Measurements from ENCODE around the gene ST8SIA4. TPM values are rescaled to one million over a fixed set of nuclear protein-coding genes. Genes with fewer than 3 reads are reported as not detected.
A peak's percentile ranks its signal among the peaks of the same experiment; 100 is the strongest.

ST8SIA4 gene
- total RNA-seq, 2 donors from 2014 or later = 127 to 148 TPM

DNA sequence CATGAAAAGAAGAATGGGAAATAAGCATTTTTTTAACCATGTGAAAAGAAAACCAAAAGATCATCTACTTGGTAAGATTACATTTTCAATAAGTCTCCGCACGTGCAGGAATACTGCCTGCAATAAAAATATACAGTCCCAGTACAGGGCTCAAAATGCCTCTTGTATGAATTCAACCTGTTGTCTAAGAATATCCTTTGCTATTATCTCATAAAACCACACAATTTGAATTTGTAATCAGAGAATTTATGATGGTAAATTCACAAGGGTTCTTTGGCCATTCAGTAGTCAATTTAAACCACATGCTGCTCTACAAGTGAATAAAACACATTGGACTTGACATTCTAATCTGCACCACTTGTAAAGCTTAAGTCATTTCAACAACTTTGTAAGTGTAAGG is 46.6 kb downstream of the ST8SIA4 start:
- H3K4me3 Mint-ChIP-seq = peak overlapping the region; percentile 59

DNA sequence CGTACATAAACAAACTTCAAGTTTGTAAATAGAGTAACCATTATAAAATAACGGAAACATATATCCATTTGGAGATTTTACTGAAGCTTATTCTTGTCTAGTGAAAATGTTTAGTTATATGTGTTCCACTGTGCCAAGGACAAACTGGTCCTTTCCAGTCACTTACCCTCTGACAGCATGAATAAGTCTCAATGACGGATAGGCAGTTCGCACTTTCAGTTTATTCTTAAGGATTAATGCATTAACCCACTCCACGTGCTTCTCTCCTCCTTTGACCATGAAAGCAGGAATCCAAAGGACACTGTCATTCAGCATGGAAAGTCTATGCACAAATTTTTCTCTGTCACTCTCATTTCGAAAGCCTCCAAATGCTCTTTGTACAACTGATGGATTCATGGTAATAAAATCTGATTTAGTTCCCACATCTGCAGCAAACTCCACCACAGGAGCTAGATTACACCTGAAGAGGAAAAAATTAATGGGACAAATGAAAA is 47.1 kb downstream of the ST8SIA4 start:
- H3K9me3 Mint-ChIP-seq = no peaks in the 10 kb centered on the region
- H3K4me1 Mint-ChIP-seq (ENCODE audit: low read depth in 2 of 2) = peaks cover 47 to 57% of the 10 kb centered on the region in 2 donors
- H3K27ac Mint-ChIP-seq = peak overlapping the region; percentile 85 to 90
- H3K27me3 Mint-ChIP-seq = no peaks in the 10 kb centered on the region
- H3K4me3 Mint-ChIP-seq = peak overlapping the region; percentile 59
- ATAC-seq (no peak), DNase-seq (ENCODE audit: low spot score) (no peak)
- peaks cover 32% of the 10 kb centered on the region for H3K36me3 Mint-ChIP-seq

More for the DNA sequence above, 46.6 kb downstream of the ST8SIA4 start:
- Mint-ChIP-seq H3K9me3 (no peaks in the 10 kb centered on the region), H3K27ac (peak overlapping the region; percentile 85 to 90), H3K4me1 (ENCODE audit: low read depth in 2 of 2) (peaks cover 52 to 61% of the 10 kb centered on the region in 2 donors), H3K36me3 (peaks cover 37% of the 10 kb centered on the region), H3K27me3 (no peaks in the 10 kb centered on the region)
- no peak for DNase-seq (ENCODE audit: low spot score)
- ATAC-seq = no peak

DNA sequence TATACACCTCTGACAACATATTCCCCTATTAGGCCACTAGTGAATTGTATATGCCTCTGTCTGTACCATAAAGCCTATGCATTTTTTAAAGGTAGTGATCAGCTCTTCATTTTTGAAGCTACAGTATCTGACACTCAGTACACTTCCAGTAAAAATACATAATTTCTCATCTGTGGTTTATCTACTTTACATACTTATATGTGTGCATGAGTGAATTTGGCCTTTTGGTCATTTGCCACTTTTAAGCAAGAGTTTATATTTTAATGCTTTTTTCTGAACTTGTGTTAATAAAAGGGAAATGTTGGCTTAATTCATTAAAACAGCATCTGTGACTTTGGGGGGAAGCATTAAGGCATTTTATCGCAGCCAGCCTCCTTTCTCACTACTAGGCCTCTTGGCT is 47.8 kb downstream of the ST8SIA4 start:
- H3K27ac Mint-ChIP-seq = peak overlapping the region; percentile 85 to 90
- H3K36me3 Mint-ChIP-seq = peaks cover 28% of the 10 kb centered on the region
- H3K9me3 Mint-ChIP-seq = no peaks in the 10 kb centered on the region
- H3K4me1 Mint-ChIP-seq (ENCODE audit: low read depth in 2 of 2) = peaks cover 42 to 50% of the 10 kb centered on the region in 2 donors
- H3K4me3 Mint-ChIP-seq = peak overlapping the region; percentile 81
- H3K27me3 Mint-ChIP-seq = no peaks in the 10 kb centered on the region
- ATAC-seq (peak; percentile 70 to 72), DNase-seq (ENCODE audit: low spot score) (no peak)

GRCh38 chr5:100854591-100854990 is 48.5 kb downstream of the ST8SIA4 start:
- H3K27me3 Mint-ChIP-seq = no peaks in the 10 kb centered on the region
- H3K27ac Mint-ChIP-seq = peak overlapping the region; percentile 85 to 90
- DNase-seq (ENCODE audit: low spot score) = no peak
- peak overlapping the region; percentile 81 for H3K4me3 Mint-ChIP-seq
- peaks cover 24% of the 10 kb centered on the region for H3K36me3 Mint-ChIP-seq
- H3K4me1 Mint-ChIP-seq (ENCODE audit: low read depth in 2 of 2) = peaks cover 38 to 46% of the 10 kb centered on the region in 2 donors
- H3K9me3 Mint-ChIP-seq = no peaks in the 10 kb centered on the region
- no peak for ATAC-seq

- no peaks in the 10 kb centered on the region for H3K9me3 Mint-ChIP-seq
- peak overlapping the region; percentile 85 to 90 for H3K27ac Mint-ChIP-seq
- H3K4me1 Mint-ChIP-seq (ENCODE audit: low read depth in 2 of 2) = peaks cover 33 to 42% of the 10 kb centered on the region in 2 donors
- H3K36me3 Mint-ChIP-seq = peaks cover 24% of the 10 kb centered on the region
- DNase-seq (ENCODE audit: low spot score) = no peak
- H3K27me3 Mint-ChIP-seq = no peaks in the 10 kb centered on the region
- peak; percentile 40 to 43 for ATAC-seq
- peak overlapping the region; percentile 70 for H3K4me3 Mint-ChIP-seq
These were observed 49.5 kb downstream of the ST8SIA4 start for GRCh38 chr5:100853582-100853981.

GRCh38 chr5:100852988-100853449 is 50.1 kb downstream of the ST8SIA4 start:
- no peaks in the 10 kb centered on the region for H3K9me3 Mint-ChIP-seq
- ATAC-seq = peak; percentile 74 to 85
- no peaks in the 10 kb centered on the region for H3K27me3 Mint-ChIP-seq
- H3K4me3 Mint-ChIP-seq = peak overlapping the region; percentile 70
- H3K27ac Mint-ChIP-seq = peak overlapping the region; percentile 85 to 90
- H3K4me1 Mint-ChIP-seq (ENCODE audit: low read depth in 2 of 2) = peaks cover 30 to 40% of the 10 kb centered on the region in 2 donors
- no peak for DNase-seq (ENCODE audit: low spot score)
- peaks cover 24% of the 10 kb centered on the region for H3K36me3 Mint-ChIP-seq

GRCh38 chr5:100852051-100852450 is 51.0 kb downstream of the ST8SIA4 start:
- DNase-seq (ENCODE audit: low spot score) (no peak), ATAC-seq (no peak)
- H3K36me3 Mint-ChIP-seq = peaks cover 24% of the 10 kb centered on the region
- H3K4me3 Mint-ChIP-seq = no peak overlapping the region
- H3K4me1 Mint-ChIP-seq (ENCODE audit: low read depth in 2 of 2) = peaks cover 35 to 40% of the 10 kb centered on the region in 2 donors
- no peaks in the 10 kb centered on the region for H3K9me3 Mint-ChIP-seq
- peak overlapping the region; percentile 85 to 90 for H3K27ac Mint-ChIP-seq
- H3K27me3 Mint-ChIP-seq = no peaks in the 10 kb centered on the region

- Mint-ChIP-seq H3K9me3 (peaks cover 2% of the 10 kb centered on the region), H3K4me1 (ENCODE audit: low read depth in 2 of 2) (peaks cover 26 to 29% of the 10 kb centered on the region in 2 donors), H3K27ac (peak overlapping the region; percentile 8 to 82), H3K36me3 (peaks cover 23% of the 10 kb centered on the region), H3K4me3 (no peak overlapping the region), H3K27me3 (no peaks in the 10 kb centered on the region)
- DNase-seq (ENCODE audit: low spot score) = no peak
- no peak for ATAC-seq
These were observed 56.3 kb downstream of the ST8SIA4 start for GRCh38 chr5:100846772-100847171.

DNA sequence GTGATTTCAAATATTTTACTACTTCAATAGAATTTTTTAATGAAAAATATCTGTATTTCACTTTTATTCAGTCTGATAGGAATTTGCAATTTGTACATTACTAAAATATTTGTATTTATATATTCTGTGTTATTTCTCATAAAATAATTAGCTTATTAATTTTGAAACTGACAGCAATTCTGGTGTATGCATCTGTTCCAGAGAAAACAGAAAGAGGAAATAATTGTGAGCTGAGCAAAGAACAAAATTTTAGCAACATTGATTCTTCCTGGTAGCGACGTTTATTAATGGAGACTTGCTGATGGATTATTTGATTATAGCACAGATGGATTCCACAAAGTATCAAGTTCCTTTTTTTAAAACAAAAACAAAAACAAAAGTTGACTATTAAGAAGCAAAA is 61.0 kb downstream of the ST8SIA4 start:
- Mint-ChIP-seq H3K4me1 (ENCODE audit: low read depth in 2 of 2) (peaks cover 51 to 62% of the 10 kb centered on the region in 2 donors), H3K27me3 (no peaks in the 10 kb centered on the region), H3K4me3 (peak overlapping the region; percentile 82), H3K27ac (peak overlapping the region; percentile 93 to 98), H3K9me3 (peaks cover 2% of the 10 kb centered on the region), H3K36me3 (peaks cover 29% of the 10 kb centered on the region)
- DNase-seq (ENCODE audit: low spot score) (no peak), ATAC-seq (no peak)

DNA sequence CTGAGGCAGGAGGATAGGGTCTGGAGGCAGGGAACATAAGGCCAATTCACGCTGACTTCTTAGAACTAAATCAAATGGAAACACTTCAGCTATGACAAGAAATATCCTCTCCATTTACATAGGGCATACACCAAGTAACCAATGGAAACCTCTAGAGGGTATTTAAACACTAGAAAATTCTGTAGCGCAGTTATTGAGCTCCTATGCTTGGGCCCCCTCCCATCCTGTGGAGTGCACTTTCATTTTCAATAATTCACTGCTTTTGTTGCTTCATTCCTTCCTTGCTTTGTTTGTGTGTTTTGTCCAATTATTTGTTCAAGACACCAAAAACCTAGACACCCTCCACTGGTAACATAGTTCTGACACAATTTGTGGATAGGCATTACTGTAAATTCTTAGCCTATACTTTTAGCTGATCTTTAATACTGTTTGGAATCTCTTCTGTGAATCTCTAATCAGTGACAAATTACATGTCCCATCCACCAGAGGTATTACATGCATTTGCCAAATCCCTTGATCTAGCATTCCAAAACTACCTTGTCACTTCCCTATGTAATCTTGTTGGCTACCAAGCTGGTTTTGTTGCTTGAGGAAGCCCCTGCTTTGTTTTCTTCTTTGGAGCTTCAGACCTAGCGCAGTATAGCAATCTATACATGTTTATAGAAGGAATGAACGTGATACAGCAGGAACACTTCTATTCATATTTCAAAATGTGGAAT is 61.6 kb downstream of the ST8SIA4 start:
- peaks cover 6% of the 10 kb centered on the region for H3K9me3 Mint-ChIP-seq
- peak; percentile 51 for ATAC-seq
- peak overlapping the region; percentile 93 to 98 for H3K27ac Mint-ChIP-seq
- H3K4me1 Mint-ChIP-seq (ENCODE audit: low read depth in 2 of 2) = peaks cover 55 to 62% of the 10 kb centered on the region in 2 donors
- peak overlapping the region; percentile 82 for H3K4me3 Mint-ChIP-seq
- peaks cover 32% of the 10 kb centered on the region for H3K36me3 Mint-ChIP-seq
- no peak for DNase-seq (ENCODE audit: low spot score)
- H3K27me3 Mint-ChIP-seq = no peaks in the 10 kb centered on the region

GRCh38 chr5:100840789-100841188 is 62.3 kb downstream of the ST8SIA4 start:
- ATAC-seq (peak; percentile 44 to 63), DNase-seq (ENCODE audit: low spot score) (no peak)
- Mint-ChIP-seq H3K36me3 (peaks cover 28% of the 10 kb centered on the region), H3K9me3 (peaks cover 4% of the 10 kb centered on the region), H3K27me3 (no peaks in the 10 kb centered on the region), H3K27ac (peak overlapping the region; percentile 93 to 98), H3K4me3 (peak overlapping the region; percentile 82), H3K4me1 (ENCODE audit: low read depth in 2 of 2) (peaks cover 48 to 59% of the 10 kb centered on the region in 2 donors)

- H3K4me3 Mint-ChIP-seq = peak overlapping the region; percentile 82
- peak; percentile 78 for DNase-seq (ENCODE audit: low spot score)
- ATAC-seq = peak; percentile 87 to 91
- H3K36me3 Mint-ChIP-seq = peaks cover 32% of the 10 kb centered on the region
- H3K27ac Mint-ChIP-seq = peak overlapping the region; percentile 93 to 98
- H3K4me1 Mint-ChIP-seq (ENCODE audit: low read depth in 2 of 2) = peaks cover 48 to 63% of the 10 kb centered on the region in 2 donors
- peaks cover 4% of the 10 kb centered on the region for H3K9me3 Mint-ChIP-seq
- no peaks in the 10 kb centered on the region for H3K27me3 Mint-ChIP-seq
These were observed 62.7 kb downstream of the ST8SIA4 start for GRCh38 chr5:100840370-100840769.

- Mint-ChIP-seq H3K9me3 (peaks cover 4% of the 10 kb centered on the region), H3K27ac (peak overlapping the region; percentile 89 to 95), H3K36me3 (peaks cover 24% of the 10 kb centered on the region), H3K27me3 (no peaks in the 10 kb centered on the region), H3K4me3 (peak overlapping the region; percentile 73), H3K4me1 (ENCODE audit: low read depth in 2 of 2) (peaks cover 40 to 61% of the 10 kb centered on the region in 2 donors)
- ATAC-seq (peak; percentile 71 to 85), DNase-seq (ENCODE audit: low spot score) (no peak)
These were observed 65.0 kb downstream of the ST8SIA4 start for GRCh38 chr5:100838048-100838473.

DNA sequence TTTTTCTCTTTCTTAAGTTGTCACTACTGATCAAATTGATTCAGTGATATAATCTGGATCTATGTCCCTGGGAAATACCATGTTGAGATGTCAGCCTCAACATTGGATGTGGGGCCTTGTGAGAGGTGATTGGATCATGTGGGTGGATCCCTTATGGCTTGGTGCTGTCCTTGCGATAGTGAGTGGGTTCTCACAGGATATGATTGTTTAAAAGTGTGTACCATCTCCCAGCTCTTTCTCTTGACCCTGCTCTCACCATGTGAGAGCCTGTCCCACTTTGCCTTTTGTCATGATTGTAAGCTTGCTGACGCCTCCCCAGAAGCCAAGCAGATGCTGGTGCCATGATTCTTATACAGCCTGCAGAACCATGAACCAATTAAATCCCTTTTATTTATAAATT is 68.6 kb downstream of the ST8SIA4 start:
- ATAC-seq (peak; percentile 17 to 69), DNase-seq (ENCODE audit: low spot score) (no peak)
- H3K36me3 Mint-ChIP-seq = peaks cover 31% of the 10 kb centered on the region
- H3K27ac Mint-ChIP-seq = peak overlapping the region; percentile 63 to 90
- peaks cover 30 to 48% of the 10 kb centered on the region in 2 donors for H3K4me1 Mint-ChIP-seq (ENCODE audit: low read depth in 2 of 2)
- H3K9me3 Mint-ChIP-seq = peaks cover 4% of the 10 kb centered on the region
- peak overlapping the region; percentile 5 for H3K4me3 Mint-ChIP-seq
- no peaks in the 10 kb centered on the region for H3K27me3 Mint-ChIP-seq

All from natural killer cell treated with Interleukin-12 subunit alpha and Interleukin-12 subunit beta and Interleukin-15 and Interleukin-18, amount 100 ng/mL, for 72 hours (primary cell).